Measurements from ENCODE around the gene ZNF613. TPM values are rescaled to one million over a fixed set of nuclear protein-coding genes. Genes with fewer than 3 reads are reported as not detected.

The ZNF613 gene
- total and polyA plus RNA-seq, 2 donors (not counting 3 experiments of a cell fraction or from before 2014, with no cell fraction given) = 1.7 to 6.5 TPM

DNA sequence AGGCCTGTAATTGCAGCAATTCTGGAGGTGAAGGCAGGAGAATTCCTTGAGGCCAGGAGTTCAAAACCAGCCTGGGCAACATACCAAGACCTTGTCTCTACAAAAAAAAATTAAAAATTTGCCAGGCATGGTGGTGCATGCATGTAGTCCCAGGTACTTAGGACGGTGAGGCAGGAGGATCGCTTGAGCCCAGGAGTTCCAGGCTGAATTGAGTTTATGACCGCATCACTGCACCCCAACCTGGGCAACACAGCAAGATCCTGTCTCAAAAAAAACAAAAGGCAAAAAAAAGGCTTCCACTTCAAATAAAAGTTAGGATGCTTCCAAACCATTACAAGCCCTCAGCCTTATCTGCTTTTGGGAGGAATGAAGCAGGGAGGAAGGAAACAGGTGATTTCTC is 44.8 kb upstream of the ZNF613 start:
- Histone ChIP-seq H3K4me2 (ENCODE audit: insufficient read depth, low read length) (no peak overlapping the region), H3K27ac (ENCODE audit: insufficient read depth, low read depth, low read length) (no peak overlapping the region), H3K79me2 (ENCODE audit: control insufficient read depth, insufficient read depth, low read length) (no peaks in the 10 kb centered on the region), H3K36me3 (ENCODE audit: control insufficient read depth in 2 of 2, extremely low read depth in 1 of 2, insufficient read depth in 2 of 2, low read length in 2 of 2) (no peaks in the 10 kb centered on the region), H3K9ac (replicated peaks; ENCODE audit: extremely low read depth, insufficient read depth, low read length) (no peak overlapping the region), H2AFZ (ENCODE audit: low read depth, low read length) (no peak overlapping the region), H3K27me3 (ENCODE audit: control insufficient read depth in 2 of 2, insufficient read depth in 2 of 2, low read length in 2 of 2) (no peaks in the 10 kb centered on the region), H3K9me3 (replicated peaks; ENCODE audit: control insufficient read depth, insufficient read depth, low read length) (no peaks in the 10 kb centered on the region), H3K4me1 (ENCODE audit: control insufficient read depth, extremely low read depth, insufficient read depth, low read length) (no peaks in the 10 kb centered on the region), H4K20me1 (replicated peaks; ENCODE audit: control insufficient read depth, extremely low read depth, insufficient read depth, low read length) (no peaks in the 10 kb centered on the region), H3K9me1 (replicated peaks; ENCODE audit: control insufficient read depth, extremely low read depth, insufficient read depth, low read length) (no peaks in the 10 kb centered on the region), H3K4me3 (replicated peaks in 1 of 3; ENCODE audit: insufficient read depth in 1 of 3, low read depth in 1 of 3, low read length in 3 of 3) (no peak overlapping the region)
- POLR2A ChIA-PET = no interaction called here
- DNase-seq (ENCODE audit: low read depth, low spot score) = no peak
- no peak for FAIRE-seq
- CTCF ChIA-PET = no interaction called here
- dilution Hi-C loops (cut with MboI; ENCODE audit: extremely low pct_ligation_motif_present, low sequenced_read_pairs) (no loop called here), intact Hi-C loops (cut with micrococcal nuclease) (no loop called here)
- BruUV-seq (replicated peaks) = no TSS peak
- no peak for TF ChIP-seq POLR2AphosphoS5 (IDR thresholded peaks at IDR 0.05; ENCODE audit: insufficient read depth, low read depth, low read length)
- no peak for TF ChIP-seq POLR2A (IDR thresholded peaks at IDR 0.05; ENCODE audit: low read depth, low read length)
- no peak for TF ChIP-seq GATA2 (IDR thresholded peaks at IDR 0.05; ENCODE audit: insufficient read depth, insufficient read length, low read depth, low read length)
- TF ChIP-seq, protein P1, sequence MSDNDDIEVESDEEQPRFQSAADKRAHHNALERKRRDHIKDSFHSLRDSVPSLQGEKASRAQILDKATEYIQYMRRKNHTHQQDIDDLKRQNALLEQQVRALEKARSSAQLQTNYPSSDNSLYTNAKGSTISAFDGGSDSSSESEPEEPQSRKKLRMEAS (IDR thresholded peaks at IDR 0.05; ENCODE audit: insufficient read depth, insufficient read length) = no peak
- no peak for TF ChIP-seq MYC (IDR thresholded peaks at IDR 0.05; ENCODE audit: low read depth, low read length)
- TF ChIP-seq JUN (IDR thresholded peaks at IDR 0.05; ENCODE audit: borderline replicate concordance, insufficient read depth, insufficient read length, low read depth) = no peak
- no peak for TF ChIP-seq EZH2 (IDR thresholded peaks at IDR 0.05; ENCODE audit: borderline replicate concordance, low read depth, low read length, severe bottlenecking)

DNA sequence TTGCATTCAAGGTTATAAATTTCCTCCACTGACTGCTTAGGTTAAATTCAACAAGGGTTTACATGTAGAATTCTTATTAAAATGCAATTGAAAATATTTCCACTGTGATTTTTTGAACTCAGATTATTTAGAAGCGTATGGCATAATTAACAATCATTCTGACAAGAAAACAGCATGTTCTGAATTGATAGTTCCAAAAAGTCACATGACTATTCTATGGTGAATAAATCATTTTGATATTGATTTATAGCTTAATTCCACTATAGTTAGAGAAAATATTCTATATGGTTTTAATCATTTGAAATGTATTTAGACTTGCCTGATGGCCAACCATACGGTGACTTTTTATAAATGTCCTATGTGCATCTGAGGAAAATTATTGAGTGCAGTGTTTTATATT is 42.6 kb upstream of the ZNF613 start:
- H3K27me3 ChIP-seq (ENCODE audit: control insufficient read depth in 2 of 2, insufficient read depth in 2 of 2, low read length in 2 of 2) = no peaks in the 10 kb centered on the region
- no peaks in the 10 kb centered on the region for H3K79me2 ChIP-seq (ENCODE audit: control insufficient read depth, insufficient read depth, low read length)
- no peaks in the 10 kb centered on the region for H3K9me1 ChIP-seq (replicated peaks; ENCODE audit: control insufficient read depth, extremely low read depth, insufficient read depth, low read length)
- H3K27ac ChIP-seq (ENCODE audit: insufficient read depth, low read depth, low read length) = no peak overlapping the region
- intact Hi-C loops (cut with micrococcal nuclease) (no loop called here), dilution Hi-C loops (cut with MboI; ENCODE audit: extremely low pct_ligation_motif_present, low sequenced_read_pairs) (no loop called here)
- no peak overlapping the region for H3K4me3 ChIP-seq (replicated peaks in 1 of 3; ENCODE audit: insufficient read depth in 1 of 3, low read depth in 1 of 3, low read length in 3 of 3)
- no peak overlapping the region for H3K9ac ChIP-seq (replicated peaks; ENCODE audit: extremely low read depth, insufficient read depth, low read length)
- BruUV-seq (replicated peaks) = no TSS peak
- H3K4me2 ChIP-seq (ENCODE audit: insufficient read depth, low read length) = no peak overlapping the region
- no peaks in the 10 kb centered on the region for H3K36me3 ChIP-seq (ENCODE audit: control insufficient read depth in 2 of 2, extremely low read depth in 1 of 2, insufficient read depth in 2 of 2, low read length in 2 of 2)
- H3K9me3 ChIP-seq (replicated peaks; ENCODE audit: control insufficient read depth, insufficient read depth, low read length) = peaks cover 5% of the 10 kb centered on the region
- no peak for FAIRE-seq
- ChIA-PET POLR2A (no interaction called here), CTCF (interaction anchor here (0.6 kb wide), 1 partner anchor 111 kb away, joined by 3 read pairs; no protein-coding TSS in a partner anchor)
- TF ChIP-seq JUN (IDR thresholded peaks at IDR 0.05; ENCODE audit: borderline replicate concordance, insufficient read depth, insufficient read length, low read depth) (no peak), GATA2 (IDR thresholded peaks at IDR 0.05; ENCODE audit: insufficient read depth, insufficient read length, low read depth, low read length) (no peak), FOS (IDR thresholded peaks at IDR 0.05; ENCODE audit: borderline replicate concordance, insufficient read depth, low read length) (no peak), MYC (IDR thresholded peaks at IDR 0.05; ENCODE audit: low read depth, low read length) (no peak), POLR2A (IDR thresholded peaks at IDR 0.05; ENCODE audit: low read depth, low read length) (no peak), EZH2 (IDR thresholded peaks at IDR 0.05; ENCODE audit: borderline replicate concordance, low read depth, low read length, severe bottlenecking) (no peak), POLR2AphosphoS5 (IDR thresholded peaks at IDR 0.05; ENCODE audit: insufficient read depth, low read depth, low read length) (no peak)
- TF ChIP-seq, protein P1 (IDR thresholded peaks at IDR 0.05; ENCODE audit: insufficient read depth, insufficient read length) = no peak
- TF ChIP-seq, protein P2, sequence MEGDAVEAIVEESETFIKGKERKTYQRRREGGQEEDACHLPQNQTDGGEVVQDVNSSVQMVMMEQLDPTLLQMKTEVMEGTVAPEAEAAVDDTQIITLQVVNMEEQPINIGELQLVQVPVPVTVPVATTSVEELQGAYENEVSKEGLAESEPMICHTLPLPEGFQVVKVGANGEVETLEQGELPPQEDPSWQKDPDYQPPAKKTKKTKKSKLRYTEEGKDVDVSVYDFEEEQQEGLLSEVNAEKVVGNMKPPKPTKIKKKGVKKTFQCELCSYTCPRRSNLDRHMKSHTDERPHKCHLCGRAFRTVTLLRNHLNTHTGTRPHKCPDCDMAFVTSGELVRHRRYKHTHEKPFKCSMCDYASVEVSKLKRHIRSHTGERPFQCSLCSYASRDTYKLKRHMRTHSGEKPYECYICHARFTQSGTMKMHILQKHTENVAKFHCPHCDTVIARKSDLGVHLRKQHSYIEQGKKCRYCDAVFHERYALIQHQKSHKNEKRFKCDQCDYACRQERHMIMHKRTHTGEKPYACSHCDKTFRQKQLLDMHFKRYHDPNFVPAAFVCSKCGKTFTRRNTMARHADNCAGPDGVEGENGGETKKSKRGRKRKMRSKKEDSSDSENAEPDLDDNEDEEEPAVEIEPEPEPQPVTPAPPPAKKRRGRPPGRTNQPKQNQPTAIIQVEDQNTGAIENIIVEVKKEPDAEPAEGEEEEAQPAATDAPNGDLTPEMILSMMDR (IDR thresholded peaks at IDR 0.05; ENCODE audit: extremely low read depth in 1 of 2, insufficient read depth in 1 of 2, low read depth in 1 of 2, low read length in 2 of 2) = no peak
- H2AFZ ChIP-seq (ENCODE audit: low read depth, low read length) = no peak overlapping the region
- no peaks in the 10 kb centered on the region for H3K4me1 ChIP-seq (ENCODE audit: control insufficient read depth, extremely low read depth, insufficient read depth, low read length)
- DNase-seq (ENCODE audit: low read depth, low spot score) = no peak
- no peaks in the 10 kb centered on the region for H4K20me1 ChIP-seq (replicated peaks; ENCODE audit: control insufficient read depth, extremely low read depth, insufficient read depth, low read length)

Data from endothelial cell of umbilical vein (primary cell).